Smooth muscle cell (in vitro differentiated cells): Measurements from ENCODE around the gene NAALADL2. TPM values are rescaled to one million over a fixed set of nuclear protein-coding genes. Genes with fewer than 3 reads are reported as not detected.
"Not testable (repeated sequence)": the region's sequence is repeated elsewhere in the genome, so short reads cannot be mapped to it uniquely, and the experiment has no call there.

Experiments used
- DNase-seq: peaks from one replicate; lab custom pipeline; 2025; ENCODE audit not compliant: unreplicated experiment; lab: John Stamatoyannopoulos, UW
- H2AFZ ChIP-seq: fragments of 200-600 bp; sonication (generic); 2 replicates; pipeline ENCODE4 v1.6.0; 2016; ENCODE audit warnings: antibody characterized with exemption, low read depth, mild to moderate bottlenecking
- H3F3A ChIP-seq: fragments of 200-600 bp; sonication (generic); 2 replicates; pipeline ENCODE4 v1.6.0; 2017; ENCODE audit warnings: antibody characterized with exemption, low read depth
- H3K27ac ChIP-seq: fragments of 200-600 bp; sonication (generic); 2 replicates; pipeline ENCODE4 v1.5.1; 2016; ENCODE audit warnings: low read depth, mild to moderate bottlenecking
- H3K27me3 ChIP-seq: fragments of 200-600 bp; sonication (generic); 2 replicates; pipeline ENCODE4 v1.6.1; 2016; ENCODE audit warnings: low read depth, mild to moderate bottlenecking
- H3K36me3 ChIP-seq: fragments of 200-600 bp; sonication (generic); 2 replicates; pipeline ENCODE4 v1.5.1; 2016; ENCODE audit warnings: low read depth
- H3K4me1 ChIP-seq: fragments of 200-600 bp; sonication (generic); 2 replicates; pipeline ENCODE4 v1.5.1; 2016; ENCODE audit warnings: low read depth
- H3K4me2 ChIP-seq: fragments of 200-600 bp; sonication (generic); 2 replicates; pipeline ENCODE4 v1.6.0; 2016; ENCODE audit warnings: mild to moderate bottlenecking
- H3K4me3 ChIP-seq: fragments of 200-600 bp; sonication (generic); 2 replicates; pipeline ENCODE4 v1.5.1; 2016; ENCODE audit warnings: mild to moderate bottlenecking
- H3K79me2 ChIP-seq: fragments of 200-600 bp; sonication (generic); 2 replicates; pipeline ENCODE4 v1.6.0; 2016; ENCODE audit warnings: low read depth, mild to moderate bottlenecking
- H3K9ac ChIP-seq: fragments of 200-600 bp; sonication (generic); 2 replicates; pipeline ENCODE4 v1.6.0; 2016; ENCODE audit warnings: low read depth
- H3K9me3 ChIP-seq: fragments of 200-600 bp; sonication (generic); replicated peaks from 2 replicates; pipeline ENCODE4 v1.5.1; 2016; ENCODE audit warnings: low read depth
- H4K20me1 ChIP-seq: fragments of 200-600 bp; sonication (generic); 2 replicates; pipeline ENCODE4 v1.6.0; 2016; ENCODE audit warnings: low read depth
- CTCF ChIP-seq: fragments of 200-600 bp; sonication (generic); IDR thresholded peaks from 2 replicates; pipeline ENCODE4 v1.5.1; 2017; ENCODE audit warnings: borderline replicate concordance, mild to moderate bottlenecking, antibody characterized with exemption; ENCODE audit not compliant: insufficient read depth, poor library complexity, severe bottlenecking
- WGBS: methylation state at CpG from one replicate; pipeline ENCODE4 v1.1.7; 2016; ENCODE audit warnings: low lambda C conversion rate; 5-methylcytosine and 5-hydroxymethylcytosine counted together
- polyA plus RNA-seq: library from polyadenylated mRNA; unstranded; fragments of >200 nt; fragmentation: Nextera tagmentation; extraction: Ambion mirVana; gene quantifications from 2 replicates; pipeline ENCODE4 v1.2.1, GENCODE V29; 2016
- total RNA-seq: library from RNA; depleted of rRNA; stranded (reverse); fragments of >200 nt; gene quantifications from 2 replicates; pipeline ENCODE4 v1.2.3, GENCODE V29; 2014

The NAALADL2 gene
- total and polyA plus RNA-seq, 2 experiments from 2014 or later, result 2.5 to 13.8 TPM

GRCh38 chr3:175129126-175129525 is 270.0 kb downstream of the NAALADL2 start:
- TF ChIP-seq CTCF, result no peak
- no peaks in the 10 kb centered on the region for H3F3A ChIP-seq
- 63% methylated on average over 2 of the region's 2 CpGs for WGBS

GRCh38 chr3:175129571-175129970 is 270.4 kb downstream of the NAALADL2 start:
- no peaks in the 10 kb centered on the region for H4K20me1 ChIP-seq
- H3K9ac ChIP-seq, result no peak overlapping the region
- H3K79me2 ChIP-seq, result no peaks in the 10 kb centered on the region
- DNase-seq, result no peak
- no peaks in the 10 kb centered on the region for H3K4me1 ChIP-seq
- peaks cover 3% of the 10 kb centered on the region for H3K9me3 ChIP-seq
- H3K4me2 ChIP-seq, result no peak overlapping the region
- no peak for TF ChIP-seq CTCF
- no peaks in the 10 kb centered on the region for H3K27me3 ChIP-seq
- H3K36me3 ChIP-seq, result no peaks in the 10 kb centered on the region
- H3K4me3 ChIP-seq, result no peak overlapping the region
- H3F3A ChIP-seq, result no peaks in the 10 kb centered on the region
- WGBS, result 92% methylated on average over 2 of the region's 2 CpGs
- no peak overlapping the region for H2AFZ ChIP-seq
- no peak overlapping the region for H3K27ac ChIP-seq

More at GRCh38 chr3:175129126-175129525, 270.0 kb downstream of the NAALADL2 start:
- Histone ChIP-seq H3K27ac (no peak overlapping the region), H3K4me3 (no peak overlapping the region), H3K27me3 (no peaks in the 10 kb centered on the region), H4K20me1 (no peaks in the 10 kb centered on the region), H3K4me1 (no peaks in the 10 kb centered on the region), H2AFZ (no peak overlapping the region), H3K79me2 (no peaks in the 10 kb centered on the region), H3K9me3 (peaks cover 3% of the 10 kb centered on the region), H3K4me2 (no peak overlapping the region), H3K36me3 (no peaks in the 10 kb centered on the region), H3K9ac (no peak overlapping the region)
- DNase-seq, result no peak

- H3F3A ChIP-seq, H3K4me3 ChIP-seq, H4K20me1 ChIP-seq, H3K36me3 ChIP-seq, H3K9ac ChIP-seq, H3K79me2 ChIP-seq, H2AFZ ChIP-seq, H3K27me3 ChIP-seq, H3K27ac ChIP-seq, H3K9me3 ChIP-seq, H3K4me2 ChIP-seq, DNase-seq, H3K4me1 ChIP-seq: not testable (repeated sequence)
- 100% methylated on average over 2 of the region's 28 CpGs for WGBS
These were observed 272.7 kb downstream of the NAALADL2 start for GRCh38 chr3:175131866-175132265.

- H3K4me2 ChIP-seq, H3K9me3 ChIP-seq, H3K79me2 ChIP-seq, H3K27ac ChIP-seq, H3K9ac ChIP-seq, H2AFZ ChIP-seq, H3K4me1 ChIP-seq, H3K36me3 ChIP-seq, H3K4me3 ChIP-seq, H3F3A ChIP-seq, DNase-seq, H4K20me1 ChIP-seq, H3K27me3 ChIP-seq: not testable (repeated sequence)
- WGBS, result 93% methylated on average over 20 of the region's 28 CpGs
These were observed 273.6 kb downstream of the NAALADL2 start for GRCh38 chr3:175132706-175133105.

- Histone ChIP-seq H3K9me3 (no peaks in the 10 kb centered on the region), H3K36me3 (no peaks in the 10 kb centered on the region), H2AFZ (no peak overlapping the region), H3K27ac (no peak overlapping the region), H3K4me2 (no peak overlapping the region), H3F3A (no peaks in the 10 kb centered on the region), H3K4me1 (no peaks in the 10 kb centered on the region), H3K27me3 (no peaks in the 10 kb centered on the region), H3K9ac (no peak overlapping the region), H3K79me2 (no peaks in the 10 kb centered on the region), H3K4me3 (no peak overlapping the region), H4K20me1 (no peaks in the 10 kb centered on the region)
- no peak for DNase-seq
- WGBS, result 100% methylated on average over 2 of the region's 2 CpGs
- no peak for TF ChIP-seq CTCF
These were observed 285.2 kb downstream of the NAALADL2 start for GRCh38 chr3:175144368-175144767.
